Ramos (cell line): ENCODE measurements around the gene TAPBP.

Experiments
- in situ Hi-C: fragments of 300-500 bp; cut with MboI; formaldehyde crosslinking; loops from one replicate; pipeline ENCODE4 v1.14.3; 2022; ENCODE audit warnings: low sequenced_read_pairs; ENCODE audit not compliant: unreplicated experiment

Gene TAPBP

GRCh38 chr6:33249732-33250630 is 63.9 kb downstream of the TAPBP start:
- in situ Hi-C loops = loop anchor here (10.0 kb wide), 2 partner anchors 135 to 245 kb away; partner anchors contain the start of gene HLA-DOA
